Measurements from ENCODE around the gene ABHD16B.

DNA sequence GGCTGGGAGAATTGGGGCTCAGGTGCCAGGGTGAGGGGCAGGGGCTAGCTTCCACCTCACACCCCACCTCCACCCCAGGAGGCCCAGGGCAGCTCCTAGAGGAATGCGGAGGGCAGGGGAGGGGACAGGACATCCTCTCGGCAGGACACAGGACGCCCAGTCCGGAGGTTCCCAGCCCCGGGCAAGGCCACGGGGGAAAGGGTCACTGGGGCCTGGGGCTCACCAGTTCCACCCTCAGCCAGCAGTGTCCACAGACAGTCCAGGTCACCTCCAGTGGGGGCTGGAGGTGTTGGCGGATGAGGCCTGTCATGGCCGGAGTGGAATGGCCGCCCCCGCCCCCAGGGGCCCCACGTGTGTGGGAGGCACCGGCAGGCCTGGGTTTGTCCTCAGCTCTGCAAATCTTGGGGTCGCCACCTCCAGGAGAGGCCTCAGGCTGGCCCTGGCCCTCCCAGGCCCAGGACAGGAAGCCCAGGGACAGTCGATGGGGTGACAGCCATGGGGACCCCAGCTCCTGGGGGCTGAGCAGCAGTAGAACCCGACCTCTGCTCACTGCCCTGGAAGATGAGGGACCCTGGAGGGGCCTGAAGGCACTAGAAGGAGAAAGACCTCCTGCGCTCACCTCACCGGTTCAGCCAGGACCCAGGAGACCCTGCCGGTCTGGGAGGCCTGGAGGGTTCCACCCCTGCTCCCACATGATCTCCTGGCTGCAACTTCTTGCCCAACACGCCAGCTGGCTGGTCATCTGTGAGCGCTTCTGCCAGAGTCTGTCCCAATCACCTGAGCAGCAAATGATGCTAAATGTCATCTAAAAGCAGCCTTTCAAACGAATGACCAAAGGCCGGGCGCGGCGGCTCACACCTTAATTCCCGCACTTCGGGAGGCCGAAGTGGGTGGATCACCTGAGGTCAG lies 13.0 kb upstream of the ABHD16B start:
- no peak for TF ChIP-seq CTCF (optimal IDR thresholded peaks at IDR 0.05 in 1 of 3, IDR thresholded peaks at IDR 0.05 in 1 of 3, conservative IDR thresholded peaks at IDR 0.05 in 1 of 3; ENCODE audit: extremely low read depth in 1 of 3, insufficient read depth in 2 of 3, low read length in 3 of 3)
- TF ChIP-seq EZH2 (IDR thresholded peaks at IDR 0.05; ENCODE audit: low read length), result no peak

Data from keratinocyte (primary cell).